H1 (cell line): Measurements from ENCODE around the gene CNOT10.

Source experiments
- HDAC6 ChIP-seq: IDR thresholded peaks from one replicate; pipeline ENCODE4 v1.7.1; 2012; ENCODE audit warnings: low read depth, mild to moderate bottlenecking, inconsistent platforms, low read length, moderate library complexity
- MAFK ChIP-seq: IDR thresholded peaks from 2 replicates; pipeline ENCODE4 v1.6.1; 2012; ENCODE audit warnings: low read depth, mild to moderate bottlenecking, improper control_type of control experiment, low read length
- TF ChIP-seq, protein P1 (sequence below), 3 experiments: IDR thresholded peaks; 1 replicate in 2 of 3; 2 replicates in 1 of 3; pipeline versions ENCODE4 v1.5.1 to v1.6.1; 2011; ENCODE audit warnings: low read length in 3 of 3, mild to moderate bottlenecking in 3 of 3, inconsistent platforms in 2 of 3, low read depth in 1 of 3, moderate library complexity in 1 of 3; ENCODE audit not compliant: insufficient read depth in 1 of 3; ENCODE audit errors: control extremely low read depth in 1 of 3

DNA sequence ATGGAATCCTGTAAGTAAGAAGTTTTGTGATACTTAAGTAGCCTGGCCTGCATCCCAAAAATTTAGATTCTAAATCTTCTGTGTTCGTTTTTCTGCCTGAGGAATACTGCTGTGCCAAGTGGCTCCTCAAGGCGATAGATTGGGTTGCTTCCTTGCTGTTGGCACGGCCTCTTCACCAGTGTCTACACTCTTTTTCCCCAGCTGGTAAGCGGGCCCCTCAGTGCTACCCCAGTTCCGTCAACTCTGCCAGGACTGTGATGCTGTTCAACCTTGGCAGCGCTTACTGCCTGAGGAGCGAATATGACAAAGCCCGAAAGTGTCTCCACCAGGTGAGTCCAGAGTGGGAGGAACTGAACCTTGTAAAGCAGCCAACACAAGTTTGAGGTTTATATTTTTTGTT is 79.5 kb downstream of the CNOT10 start:
- no peak for TF ChIP-seq HDAC6
- TF ChIP-seq MAFK: no peak
- TF ChIP-seq, protein P1, sequence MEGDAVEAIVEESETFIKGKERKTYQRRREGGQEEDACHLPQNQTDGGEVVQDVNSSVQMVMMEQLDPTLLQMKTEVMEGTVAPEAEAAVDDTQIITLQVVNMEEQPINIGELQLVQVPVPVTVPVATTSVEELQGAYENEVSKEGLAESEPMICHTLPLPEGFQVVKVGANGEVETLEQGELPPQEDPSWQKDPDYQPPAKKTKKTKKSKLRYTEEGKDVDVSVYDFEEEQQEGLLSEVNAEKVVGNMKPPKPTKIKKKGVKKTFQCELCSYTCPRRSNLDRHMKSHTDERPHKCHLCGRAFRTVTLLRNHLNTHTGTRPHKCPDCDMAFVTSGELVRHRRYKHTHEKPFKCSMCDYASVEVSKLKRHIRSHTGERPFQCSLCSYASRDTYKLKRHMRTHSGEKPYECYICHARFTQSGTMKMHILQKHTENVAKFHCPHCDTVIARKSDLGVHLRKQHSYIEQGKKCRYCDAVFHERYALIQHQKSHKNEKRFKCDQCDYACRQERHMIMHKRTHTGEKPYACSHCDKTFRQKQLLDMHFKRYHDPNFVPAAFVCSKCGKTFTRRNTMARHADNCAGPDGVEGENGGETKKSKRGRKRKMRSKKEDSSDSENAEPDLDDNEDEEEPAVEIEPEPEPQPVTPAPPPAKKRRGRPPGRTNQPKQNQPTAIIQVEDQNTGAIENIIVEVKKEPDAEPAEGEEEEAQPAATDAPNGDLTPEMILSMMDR (IDR thresholded peaks at IDR 0.05; ENCODE audit: control extremely low read depth in 1 of 3, insufficient read depth in 1 of 3, low read depth in 1 of 3, low read length in 3 of 3): no peak
